H1 (cell line): ENCODE results near the gene MMP24. TPM values are rescaled to one million over a fixed set of nuclear protein-coding genes. Genes with fewer than 3 reads are reported as not detected.
A peak's percentile ranks its signal among the peaks of the same experiment; 100 is the strongest.

ENCODE experiments used
- JUN ChIP-seq: IDR thresholded peaks from 2 replicates; pipeline ENCODE4 v1.6.1; 2011; ENCODE audit warnings: low read depth, mild to moderate bottlenecking, improper control_type of control experiment, low read length
- JUND ChIP-seq: IDR thresholded peaks from 2 replicates; pipeline ENCODE4 v1.6.1; 2011; ENCODE audit warnings: mild to moderate bottlenecking, improper control_type of control experiment, low read length
- POLR2A ChIP-seq, 2 experiments: IDR thresholded peaks; 1 replicate in 1 of 2; 2 replicates in 1 of 2; pipeline ENCODE4 v1.6.1; 2011; ENCODE audit warnings: low read depth in 2 of 2, low read length in 2 of 2, mild to moderate bottlenecking in 2 of 2; ENCODE audit errors: control extremely low read depth in 1 of 2
- RAD21 ChIP-seq, 2 experiments: IDR thresholded peaks in 1 of 2; conservative IDR thresholded peaks in 1 of 2; 2 replicates each; pipeline ENCODE4 v1.6.1; 2011; ENCODE audit warnings: low read depth in 2 of 2, low read length in 2 of 2, improper control_type of control experiment in 1 of 2, inconsistent platforms in 1 of 2, mild to moderate bottlenecking in 1 of 2, moderate library complexity in 1 of 2
- SRF ChIP-seq: IDR thresholded peaks from 2 replicates; pipeline ENCODE4 v1.6.1; 2011; ENCODE audit warnings: mild to moderate bottlenecking, low read depth, low read length, moderate library complexity
- polyA plus RNA-seq, 7 experiments: library from polyadenylated mRNA; depleted of rRNA in 3 of 7; stranded (reverse) in 5 of 7; unstranded in 2 of 7; fragments of >200 nt in 5 of 7; fragments of 200-250 nt in 2 of 7; gene quantifications; 1 replicate in 5 of 7; 2 replicates in 1 of 7; 4 replicates in 1 of 7; pipeline versions ENCODE4 v1.2.1 to v1.2.3, GENCODE V29; 2011 to 2013; ENCODE audit warnings: missing spikeins in 2 of 7, mixed read lengths in 2 of 7
- total RNA-seq: library from RNA; stranded (reverse); fragmentation: NEBNext Ultra II Directional; extraction: Animal tissue kit (Norgen Biotek cat#: 25700); gene quantifications from 2 replicates; pipeline ENCODE4 v1.2.1, GENCODE V29; 2021
- TF ChIP-seq, protein P1 (sequence below), 3 experiments: IDR thresholded peaks; 1 replicate in 2 of 3; 2 replicates in 1 of 3; pipeline versions ENCODE4 v1.5.1 to v1.6.1; 2011; ENCODE audit warnings: low read length in 3 of 3, mild to moderate bottlenecking in 3 of 3, inconsistent platforms in 2 of 3, low read depth in 1 of 3, moderate library complexity in 1 of 3; ENCODE audit not compliant: insufficient read depth in 1 of 3; ENCODE audit errors: control extremely low read depth in 1 of 3
- TF ChIP-seq, protein P2 (sequence below): IDR thresholded peaks from 2 replicates; pipeline ENCODE4 v1.6.1; 2012; ENCODE audit warnings: inconsistent platforms

The MMP24 gene
- total and polyA plus RNA-seq, 2 of the 8 experiments (the other 6 are each of a cell fraction or from before 2014, with no cell fraction given): 18.8 to 21.4 TPM

DNA sequence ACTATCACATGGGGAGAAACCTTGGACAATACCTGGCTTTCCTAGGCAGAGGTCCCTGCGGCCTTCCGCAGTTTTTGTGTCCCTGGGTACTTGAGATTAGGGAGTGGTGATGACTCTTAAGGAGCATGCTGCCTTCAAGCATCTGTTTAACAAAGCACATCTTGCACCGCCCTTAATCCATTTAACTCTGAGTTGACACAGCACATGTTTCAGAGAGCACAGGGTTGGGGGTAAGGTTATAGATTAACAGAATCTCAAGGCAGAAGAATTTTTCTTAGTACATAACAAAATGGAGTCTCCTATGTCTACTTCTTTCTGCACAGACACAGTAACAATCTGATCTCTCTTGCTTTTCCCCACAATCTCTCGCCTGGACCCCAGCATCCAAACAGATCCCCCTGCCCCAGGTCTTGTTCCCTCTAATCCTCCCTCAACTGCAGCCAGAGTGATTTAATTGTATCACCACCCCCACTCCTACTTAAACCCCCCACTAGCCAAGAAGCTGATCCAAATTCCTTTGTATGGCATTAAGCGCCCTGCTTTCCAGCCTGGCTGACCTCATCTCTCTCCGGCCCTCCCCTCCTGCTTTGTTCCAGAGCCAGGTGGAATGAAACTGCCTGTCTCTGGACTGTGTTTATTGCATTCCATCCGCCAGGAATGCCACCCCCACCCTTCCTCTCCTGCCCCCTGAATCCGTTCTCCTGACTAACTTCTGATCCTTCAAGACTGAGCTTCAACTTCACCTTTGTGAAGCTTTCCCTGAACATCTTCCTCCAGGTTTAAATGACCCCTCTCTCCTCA is 36.4 kb downstream of the MMP24 start (continued):
- TF ChIP-seq, protein P1, sequence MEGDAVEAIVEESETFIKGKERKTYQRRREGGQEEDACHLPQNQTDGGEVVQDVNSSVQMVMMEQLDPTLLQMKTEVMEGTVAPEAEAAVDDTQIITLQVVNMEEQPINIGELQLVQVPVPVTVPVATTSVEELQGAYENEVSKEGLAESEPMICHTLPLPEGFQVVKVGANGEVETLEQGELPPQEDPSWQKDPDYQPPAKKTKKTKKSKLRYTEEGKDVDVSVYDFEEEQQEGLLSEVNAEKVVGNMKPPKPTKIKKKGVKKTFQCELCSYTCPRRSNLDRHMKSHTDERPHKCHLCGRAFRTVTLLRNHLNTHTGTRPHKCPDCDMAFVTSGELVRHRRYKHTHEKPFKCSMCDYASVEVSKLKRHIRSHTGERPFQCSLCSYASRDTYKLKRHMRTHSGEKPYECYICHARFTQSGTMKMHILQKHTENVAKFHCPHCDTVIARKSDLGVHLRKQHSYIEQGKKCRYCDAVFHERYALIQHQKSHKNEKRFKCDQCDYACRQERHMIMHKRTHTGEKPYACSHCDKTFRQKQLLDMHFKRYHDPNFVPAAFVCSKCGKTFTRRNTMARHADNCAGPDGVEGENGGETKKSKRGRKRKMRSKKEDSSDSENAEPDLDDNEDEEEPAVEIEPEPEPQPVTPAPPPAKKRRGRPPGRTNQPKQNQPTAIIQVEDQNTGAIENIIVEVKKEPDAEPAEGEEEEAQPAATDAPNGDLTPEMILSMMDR (IDR thresholded peaks at IDR 0.05; ENCODE audit: control extremely low read depth in 1 of 3, insufficient read depth in 1 of 3, low read depth in 1 of 3, low read length in 3 of 3): peak in 1 of 3 experiments; percentile 11; a peak in 1 of 4 replicates
- TF ChIP-seq SRF (peak; percentile 67), RAD21 (IDR thresholded peaks at IDR 0.05 in 1 of 2, conservative IDR thresholded peaks at IDR 0.05 in 1 of 2; ENCODE audit: low read depth in 2 of 2, low read length in 2 of 2) (peak in 1 of 2 experiments; percentile 5; a peak in 2 of 4 replicates), JUND (peak; percentile 86), POLR2A (IDR thresholded peaks at IDR 0.05; ENCODE audit: control extremely low read depth in 1 of 2, low read depth in 2 of 2, low read length in 2 of 2) (peak; percentile 71 to 84), JUN (peak; percentile 86)
- TF ChIP-seq, protein P2, sequence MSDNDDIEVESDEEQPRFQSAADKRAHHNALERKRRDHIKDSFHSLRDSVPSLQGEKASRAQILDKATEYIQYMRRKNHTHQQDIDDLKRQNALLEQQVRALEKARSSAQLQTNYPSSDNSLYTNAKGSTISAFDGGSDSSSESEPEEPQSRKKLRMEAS: peak; percentile 45
